NOMO-1 treated with dmso at 0.1 percent for 144 hours (cell line): Measurements from ENCODE around the gene JUNB.

ENCODE experiments used
- DNase-seq: peaks from one replicate; lab custom pipeline; 2025; ENCODE audit not compliant: unreplicated experiment; lab: John Stamatoyannopoulos, UW

JUNB gene

GRCh38 chr19:12840091-12841079 is 49.1 kb downstream of the JUNB start:
- DNase-seq: no peak

GRCh38 chr19:12841094-12841493 is 49.8 kb downstream of the JUNB start:
- DNase-seq: no peak

- no peak for DNase-seq
Observed at GRCh38 chr19:12842511-12842910, 51.2 kb downstream of the JUNB start.
